ENCODE data around the gene SLC37A2.

Gene SLC37A2

DNA sequence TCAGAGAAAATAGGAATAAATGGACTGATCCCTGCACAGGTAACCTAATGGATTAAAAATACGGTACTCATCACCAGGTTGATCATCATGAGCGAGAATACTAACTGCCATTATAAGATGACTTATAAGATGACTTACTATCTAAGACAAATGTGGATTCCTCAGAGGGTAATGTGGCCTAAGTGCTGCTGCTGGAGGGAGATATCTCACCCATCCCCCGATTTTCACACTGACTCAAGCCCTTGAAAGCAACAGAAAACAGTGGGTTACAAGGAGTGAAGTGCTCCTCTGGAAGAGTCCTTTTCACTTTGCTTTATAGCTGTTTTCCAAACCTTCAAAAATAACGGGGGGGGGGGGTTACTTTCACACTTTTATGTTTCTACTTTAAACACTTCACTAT, 47.4 kb downstream of the SLC37A2 start:
- DNase-seq (ENCODE audit: extremely low read depth, low read depth): no peak
- TF ChIP-seq CTCF (IDR thresholded peaks at IDR 0.05; ENCODE audit: low read depth, low read length): no peak

DNA sequence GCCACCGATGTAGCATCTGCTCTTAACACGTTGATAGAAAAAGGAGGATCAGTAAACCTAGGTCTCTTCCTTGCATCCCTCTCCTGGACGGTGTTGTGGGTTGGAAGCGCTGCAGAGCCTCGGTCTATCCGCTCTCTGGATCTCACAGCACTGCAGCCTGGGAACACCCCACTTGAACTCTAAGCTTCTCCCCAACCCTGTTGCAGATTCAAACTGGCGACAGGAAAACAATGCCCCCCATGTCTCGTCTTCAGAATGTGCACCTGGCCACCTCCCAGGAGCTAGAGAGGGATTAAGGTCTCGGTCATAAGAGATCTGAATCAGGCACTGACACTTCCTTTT, 47.9 kb downstream of the SLC37A2 start:
- TF ChIP-seq CTCF (IDR thresholded peaks at IDR 0.05; ENCODE audit: low read depth, low read length): no peak
- DNase-seq (ENCODE audit: extremely low read depth, low read depth): no peak

GRCh38 chr11:125111343-125112207, 48.5 kb downstream of the SLC37A2 start, which contains the start of gene TMEM218:
TSS of gene TMEM218 (minus strand) at chr11:125111626. CDS start at chr11:125102241, 9,385 bp downstream.
- TF ChIP-seq CTCF (IDR thresholded peaks at IDR 0.05; ENCODE audit: low read depth, low read length): no peak
- peak; percentile 98 for DNase-seq (ENCODE audit: extremely low read depth, low read depth)

DNA sequence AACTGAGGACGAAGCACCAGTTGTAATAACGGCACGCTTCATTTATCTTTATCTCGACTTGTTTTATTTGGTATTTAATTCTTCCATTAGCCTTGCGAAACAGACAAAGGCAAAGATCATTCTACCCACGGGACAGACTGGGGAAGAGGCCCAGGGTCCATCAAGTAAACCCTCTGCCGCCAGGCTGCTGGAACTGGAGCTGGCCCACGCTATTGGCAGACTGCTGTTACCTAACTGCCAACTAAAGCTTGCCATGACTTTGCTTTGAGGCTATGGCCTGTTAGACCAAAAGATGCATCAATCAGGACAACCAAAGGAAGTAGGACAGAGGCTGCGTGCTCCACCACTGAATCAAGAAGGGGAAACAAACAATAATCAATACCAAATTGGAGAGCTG, 49.1 kb downstream of the SLC37A2 start:
- no peak for TF ChIP-seq CTCF (IDR thresholded peaks at IDR 0.05; ENCODE audit: low read depth, low read length)

DNA sequence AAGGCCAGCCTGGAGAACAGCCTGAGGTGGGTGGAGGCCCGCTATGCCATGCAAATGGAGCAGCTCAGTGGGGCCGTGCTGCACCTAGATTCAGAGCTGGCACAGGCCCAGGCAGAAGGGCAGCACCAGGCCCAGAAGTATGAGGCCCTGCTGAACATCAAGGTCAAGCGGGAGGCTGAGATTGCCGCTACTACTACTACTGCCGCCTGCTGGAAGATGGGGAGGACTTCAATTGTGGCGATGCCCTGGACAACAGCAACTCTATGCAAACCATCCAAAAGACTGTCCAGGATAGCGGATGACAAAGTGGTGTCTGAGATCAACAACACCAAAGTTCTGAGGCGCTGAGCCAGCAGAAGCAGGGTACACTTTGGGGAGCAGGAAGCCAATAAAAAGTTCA, 51.4 kb downstream of the SLC37A2 start:
- no peak for DNase-seq (ENCODE audit: extremely low read depth, low read depth)
- no peak; the same call in 1 of the 2 replicates for TF ChIP-seq CTCF (IDR thresholded peaks at IDR 0.05; ENCODE audit: low read depth, low read length)

More for the DNA sequence above, 49.1 kb downstream of the SLC37A2 start:
- DNase-seq (ENCODE audit: extremely low read depth, low read depth): no peak

DNA sequence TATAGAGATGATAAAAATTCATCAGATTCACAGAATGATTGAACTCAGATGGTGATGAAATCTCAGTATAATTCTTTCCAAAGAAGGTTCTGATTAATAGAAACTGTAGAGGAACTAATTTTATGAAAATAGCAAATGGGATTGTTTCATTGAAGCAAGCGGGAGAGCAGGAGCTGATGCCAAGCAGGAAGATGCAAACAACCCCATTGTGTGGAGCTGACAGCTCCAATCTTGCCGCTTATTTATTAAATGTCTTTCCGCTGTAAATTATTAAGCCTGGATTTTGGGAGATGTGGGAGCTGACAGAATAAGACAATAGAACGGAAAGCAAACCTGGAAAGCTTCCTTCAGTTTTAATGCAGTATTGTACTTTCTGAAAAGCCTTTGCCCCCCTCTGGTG, 54.3 kb downstream of the SLC37A2 start:
- no peak for DNase-seq (ENCODE audit: extremely low read depth, low read depth)
- no peak for TF ChIP-seq CTCF (IDR thresholded peaks at IDR 0.05; ENCODE audit: low read depth, low read length)

DNA sequence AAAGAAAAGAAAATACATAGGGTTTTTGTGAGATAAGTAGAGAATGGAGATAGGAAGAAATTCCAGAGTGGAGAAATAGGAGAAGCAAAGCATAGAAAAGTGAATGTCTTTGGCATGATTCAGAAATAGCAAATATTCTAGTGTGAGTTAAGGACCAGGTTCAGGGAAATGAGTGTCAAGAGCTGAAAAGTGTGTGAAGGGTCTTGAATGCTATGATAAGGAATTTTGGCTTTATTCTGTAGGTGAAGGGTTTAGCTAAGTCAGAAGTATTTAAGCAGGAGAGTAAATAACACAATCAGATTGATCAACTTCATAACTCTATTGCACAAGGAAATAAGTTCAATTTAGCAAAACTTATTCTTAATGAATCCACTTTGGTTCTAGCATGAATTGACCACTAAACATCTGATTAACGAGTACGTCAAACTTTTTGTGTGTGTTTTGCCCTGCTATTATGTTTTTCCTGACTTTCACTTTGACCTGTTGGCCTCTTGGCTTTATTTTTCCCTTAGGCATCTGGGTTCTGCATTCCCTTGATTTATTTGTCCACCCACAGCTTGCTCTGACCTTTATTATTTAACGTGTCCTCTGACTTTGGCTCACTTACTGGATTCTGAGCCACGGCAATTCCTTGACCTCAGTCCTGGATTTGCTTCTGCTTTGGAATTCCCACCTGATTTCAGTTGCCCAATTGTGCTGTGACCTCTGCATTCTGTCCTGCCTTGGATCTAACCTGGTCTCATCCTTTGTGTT, 60.3 kb downstream of the SLC37A2 start:
- no peak for DNase-seq (ENCODE audit: extremely low read depth, low read depth)
- no peak for TF ChIP-seq CTCF (IDR thresholded peaks at IDR 0.05; ENCODE audit: low read depth, low read length)

Measured in AG09319 (cell line).